Posterior vena cava (tissue), 2 donors: ENCODE data around the gene TMEM145. TPM values are rescaled to one million over a fixed set of nuclear protein-coding genes. Genes with fewer than 3 reads are reported as not detected.

Source experiments
- DNase-seq: peaks from one replicate; pipeline ENCODE4 v3.0.0-alpha.2; 2020; ENCODE audit warnings: low spot score
- intact Hi-C, 2 donors: fragments of 100-400 bp; cut with DNase I; formaldehyde crosslinking; loops; one replicate each; pipeline versions ENCODE4 v1.14.1 to v1.14.2; 2022 to 2023
- total RNA-seq, 2 donors: library from RNA; stranded (reverse); fragmentation: NEBNext Ultra II Directional; extraction: Animal tissue kit (Norgen Biotek cat#: 25700); gene quantifications; one replicate each; pipeline ENCODE4 v1.2.1, GENCODE V29; 2021
- donor health status: DM: yes; HTN: yes; CAD: no.
- donor health status: DM: yes; HTN: yes; CAD: no.

Gene TMEM145
- total RNA-seq, 2 donors from 2014 or later: 0.14 TPM; not detected in 1

GRCh38 chr19:42345191-42345812 is 32.2 kb downstream of the TMEM145 start:
- intact Hi-C loops: no loop called here

GRCh38 chr19:42348211-42348610 is 35.1 kb downstream of the TMEM145 start:
- intact Hi-C loops: no loop called here
- DNase-seq: no peak

More at GRCh38 chr19:42345191-42345812, 32.2 kb downstream of the TMEM145 start:
- DNase-seq: no peak

GRCh38 chr19:42349378-42350107 is 36.4 kb downstream of the TMEM145 start:
- no peak for DNase-seq

GRCh38 chr19:42350417-42350816 is 37.3 kb downstream of the TMEM145 start:
- intact Hi-C loops: no loop called here
- no peak for DNase-seq

More at GRCh38 chr19:42349378-42350107, 36.4 kb downstream of the TMEM145 start:
- intact Hi-C loops: no loop called here

- no peak for DNase-seq
- intact Hi-C loops: no loop called here
Measured at GRCh38 chr19:42351079-42351735, 38.1 kb downstream of the TMEM145 start.

- no peak for DNase-seq
Measured at GRCh38 chr19:42352301-42353259, 39.5 kb downstream of the TMEM145 start.

GRCh38 chr19:42353341-42354015 is 40.4 kb downstream of the TMEM145 start:
- intact Hi-C loops: no loop called here

More at GRCh38 chr19:42352301-42353259, 39.5 kb downstream of the TMEM145 start:
- intact Hi-C loops: no loop called here

GRCh38 chr19:42355896-42356295 is 42.8 kb downstream of the TMEM145 start:
- intact Hi-C loops: no loop called here
- DNase-seq: no peak

More at GRCh38 chr19:42353341-42354015, 40.4 kb downstream of the TMEM145 start:
- no peak for DNase-seq

- intact Hi-C loops: no loop called here
- no peak for DNase-seq
Measured at GRCh38 chr19:42356686-42357085, 43.6 kb downstream of the TMEM145 start.

- intact Hi-C loops: no loop called here
- no peak for DNase-seq
Measured at GRCh38 chr19:42357290-42357689, 44.2 kb downstream of the TMEM145 start.

GRCh38 chr19:42360787-42361544 is 47.9 kb downstream of the TMEM145 start:
- no peak for DNase-seq
- intact Hi-C loops: no loop called here

- intact Hi-C loops: no loop called here
- no peak for DNase-seq
Measured at GRCh38 chr19:42361545-42361910, 48.4 kb downstream of the TMEM145 start.

- intact Hi-C loops: no loop called here
- no peak for DNase-seq
Measured at GRCh38 chr19:42362342-42362741, 49.2 kb downstream of the TMEM145 start.

GRCh38 chr19:42362891-42363440 is 49.9 kb downstream of the TMEM145 start:
- no peak for DNase-seq
- intact Hi-C loops: no loop called here

GRCh38 chr19:42363614-42364346 is 50.7 kb downstream of the TMEM145 start:
- intact Hi-C loops: no loop called here
- no peak for DNase-seq

- intact Hi-C loops: loop anchor here in 1 of 2 donors (5.0 kb wide), 1 partner anchor 174 kb away; no protein-coding TSS in a partner anchor
- no peak for DNase-seq
Measured at GRCh38 chr19:42366673-42367072, 53.6 kb downstream of the TMEM145 start.

GRCh38 chr19:42367929-42368328 is 54.8 kb downstream of the TMEM145 start:
- DNase-seq: no peak

More at GRCh38 chr19:42367929-42368328, 54.8 kb downstream of the TMEM145 start:
- intact Hi-C loops: loop anchor here in 1 of 2 donors (5.0 kb wide), 1 partner anchor 176 kb away; no protein-coding TSS in a partner anchor
